ENCODE measurements around the gene NT5C3B.
"Not testable (repeated sequence)": the region's sequence is repeated elsewhere in the genome, so short reads cannot be mapped to it uniquely, and the experiment has no call there.

NT5C3B gene

DNA sequence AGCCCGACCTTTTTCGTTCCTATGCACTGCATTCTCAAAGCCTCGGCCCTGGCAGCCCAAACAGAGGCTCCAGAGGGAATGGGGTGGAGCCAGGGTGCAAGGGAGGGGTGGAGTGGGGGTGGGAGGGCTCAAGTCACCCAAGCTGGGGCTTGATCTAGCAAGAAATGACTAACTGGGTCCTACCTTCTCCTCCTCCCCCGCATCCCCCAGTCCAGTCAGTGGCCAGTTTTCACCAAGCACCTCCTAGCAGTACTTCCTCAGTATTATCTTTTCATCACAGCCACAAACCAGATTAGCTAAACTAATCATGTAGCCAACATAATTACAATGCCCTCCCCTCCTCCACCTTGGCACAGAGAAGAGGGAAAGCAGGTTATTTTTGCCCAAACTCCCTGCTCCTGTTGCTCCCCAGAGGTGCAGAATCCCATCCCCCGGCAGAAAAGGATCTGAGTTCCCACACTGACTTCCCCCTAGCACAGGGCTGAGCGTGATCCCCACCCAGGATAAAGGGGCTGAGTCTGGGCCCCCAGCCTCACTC is 51.8 kb downstream of the NT5C3B start:
- DNase-seq (ENCODE audit: low read depth) = no peak

DNA sequence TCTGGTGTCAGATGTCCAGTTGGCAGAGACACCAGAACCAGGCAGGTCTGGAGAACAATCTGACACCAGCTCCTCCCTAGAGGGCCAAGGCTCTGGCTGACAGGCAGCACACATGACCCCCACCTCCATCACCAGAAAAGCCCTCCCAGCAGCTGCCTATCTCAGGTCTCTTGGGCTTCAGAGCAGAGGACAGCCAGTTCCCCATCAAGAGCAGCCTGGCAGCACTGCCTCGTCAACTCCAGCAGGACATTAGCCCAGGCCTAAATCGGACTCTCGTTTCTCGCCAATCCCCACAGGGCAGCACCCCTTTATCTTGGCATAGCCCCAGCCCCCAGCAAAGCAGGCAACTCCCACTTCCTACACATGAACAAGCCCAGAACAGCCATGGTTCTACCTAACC is 53.9 kb downstream of the NT5C3B start:
- DNase-seq (ENCODE audit: low read depth) = no peak

GRCh38 chr17:41781404-41782110 is 54.5 kb downstream of the NT5C3B start:
- no peak for DNase-seq (ENCODE audit: low read depth)

- no peak for DNase-seq (ENCODE audit: low read depth)
These were observed 56.1 kb downstream of the NT5C3B start for GRCh38 chr17:41779954-41780353.

DNA sequence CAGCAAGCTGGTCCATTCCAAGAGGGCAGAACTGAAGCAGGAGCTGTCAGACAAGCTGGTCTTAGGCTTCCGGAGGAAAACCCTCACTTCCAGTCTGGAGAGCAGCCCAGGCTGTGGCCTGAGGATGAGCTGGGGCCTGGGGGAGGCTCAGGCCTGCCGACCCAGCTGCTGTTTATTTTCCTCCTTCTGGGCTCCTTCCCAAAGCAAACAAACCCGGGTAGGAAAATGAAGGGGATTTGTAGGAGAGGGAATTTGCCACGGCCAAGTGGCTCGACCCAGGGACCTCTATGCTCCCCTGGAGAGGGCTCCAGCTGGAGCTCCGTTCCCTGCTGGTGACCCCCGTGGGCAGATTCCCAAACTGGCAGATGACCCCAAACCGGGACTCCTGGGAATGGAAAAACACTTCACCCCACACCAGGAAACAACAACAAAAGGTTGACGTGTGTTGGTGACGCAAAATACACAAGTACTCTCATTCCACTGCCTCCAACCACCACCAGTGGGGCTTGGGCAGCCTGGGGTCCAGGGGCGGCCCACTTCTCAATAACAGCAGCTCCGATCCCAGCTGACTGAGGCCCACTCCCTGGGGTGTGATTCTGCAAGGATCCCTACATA is 58.4 kb downstream of the NT5C3B start:
- DNase-seq (ENCODE audit: low read depth) = no peak

GRCh38 chr17:41777157-41777573 is 58.9 kb downstream of the NT5C3B start:
- no peak for DNase-seq (ENCODE audit: low read depth)

GRCh38 chr17:41776262-41776900 is 59.7 kb downstream of the NT5C3B start:
- not testable (repeated sequence) for DNase-seq (ENCODE audit: low read depth)

- DNase-seq (ENCODE audit: low read depth) = no peak
These were observed 60.4 kb downstream of the NT5C3B start for GRCh38 chr17:41775394-41776226.

Measured in stimulated activated CD8-positive, alpha-beta memory T cell treated with anti-CD3 and anti-CD28 coated beads, Interleukin-12 subunit alpha, Interleukin-12 subunit beta, amount 100 ng/mL, for 1 hour (primary cell).